H9 (cell line): ENCODE measurements around the gene RCN1. TPM values are rescaled to one million over a fixed set of nuclear protein-coding genes. Genes with fewer than 3 reads are reported as not detected.

ENCODE experiments used
- DNase-seq: peaks from one replicate; pipeline ENCODE4 v3.0.0-alpha.2; 2017
- H2AFZ ChIP-seq: one replicate; pipeline ENCODE4 v1.6.1; 2013; ENCODE audit warnings: mild to moderate bottlenecking, low read length, control low read depth, moderate library complexity
- H2AK5ac ChIP-seq: 2 replicates; pipeline ENCODE4 v1.6.1; 2013; ENCODE audit warnings: low read length, control low read depth, mixed read lengths; ENCODE audit not compliant: insufficient read length
- H2BK120ac ChIP-seq: one replicate; pipeline ENCODE4 v1.6.1; 2013; ENCODE audit warnings: low read depth, mild to moderate bottlenecking, low read length, control low read depth, inconsistent platforms; ENCODE audit not compliant: poor library complexity, severe bottlenecking
- H2BK12ac ChIP-seq: 2 replicates; pipeline ENCODE4 v1.6.1; 2013; ENCODE audit warnings: low read length, control low read depth, mixed read lengths, low read depth; ENCODE audit not compliant: insufficient read length
- H2BK15ac ChIP-seq: 2 replicates; pipeline ENCODE4 v1.6.1; 2013; ENCODE audit warnings: low read depth, low read length, control low read depth
- H2BK20ac ChIP-seq: one replicate; pipeline ENCODE4 v1.6.1; 2013; ENCODE audit warnings: low read depth, mild to moderate bottlenecking, low read length, control low read depth, inconsistent platforms; ENCODE audit not compliant: poor library complexity, severe bottlenecking
- H2BK5ac ChIP-seq: 2 replicates; pipeline ENCODE4 v1.6.1; 2013; ENCODE audit warnings: low read length, control low read depth, mixed read lengths; ENCODE audit not compliant: insufficient read length
- H3K14ac ChIP-seq: 2 replicates; pipeline ENCODE4 v1.6.1; 2013; ENCODE audit warnings: low read length, control low read depth; ENCODE audit not compliant: insufficient read depth
- H3K18ac ChIP-seq: 2 replicates; pipeline ENCODE4 v1.6.1; 2013; ENCODE audit warnings: low read depth, mild to moderate bottlenecking, mixed read lengths, low read length, control low read depth; ENCODE audit not compliant: insufficient read length
- H3K23ac ChIP-seq: 2 replicates; pipeline ENCODE4 v1.6.1; 2013; ENCODE audit warnings: low read length, control low read depth, mixed read lengths, low read depth; ENCODE audit not compliant: insufficient read length
- H3K23me2 ChIP-seq: 2 replicates; pipeline ENCODE4 v1.6.1; 2013; ENCODE audit warnings: low read depth, mild to moderate bottlenecking, mixed read lengths, low read length, control low read depth; ENCODE audit not compliant: insufficient read length, poor library complexity, severe bottlenecking
- H3K27ac ChIP-seq: 2 replicates; pipeline ENCODE4 v1.5.1; 2013; ENCODE audit warnings: low read length, control low read depth, mixed read lengths, low read depth; ENCODE audit not compliant: insufficient read length
- H3K27me3 ChIP-seq: 2 replicates; pipeline ENCODE4 v1.6.1; 2013; ENCODE audit warnings: low read length, control low read depth, inconsistent platforms; ENCODE audit not compliant: insufficient read depth
- H3K4ac ChIP-seq: 2 replicates; pipeline ENCODE4 v1.6.1; 2013; ENCODE audit warnings: low read depth, mild to moderate bottlenecking, control low read depth, inconsistent platforms, low read length, moderate library complexity
- H3K4me1 ChIP-seq: 2 replicates; pipeline ENCODE4 v1.6.1; 2013; ENCODE audit warnings: low read length, control low read depth, inconsistent platforms; ENCODE audit not compliant: insufficient read depth
- H3K4me2 ChIP-seq: 2 replicates; pipeline ENCODE4 v1.6.1; 2013; ENCODE audit warnings: low read length, control low read depth, mixed read lengths; ENCODE audit not compliant: insufficient read length, insufficient read depth
- H3K56ac ChIP-seq: 2 replicates; pipeline ENCODE4 v1.6.1; 2013; ENCODE audit warnings: low read depth, mild to moderate bottlenecking, mixed read lengths, low read length, control low read depth; ENCODE audit not compliant: insufficient read length
- H3K79me1 ChIP-seq: 2 replicates; pipeline ENCODE4 v1.6.1; 2013; ENCODE audit warnings: low read depth, mild to moderate bottlenecking, moderate library complexity, low read length, control low read depth, inconsistent platforms; ENCODE audit not compliant: insufficient read depth, poor library complexity, severe bottlenecking
- H3K79me2 ChIP-seq: 2 replicates; pipeline ENCODE4 v1.6.1; 2013; ENCODE audit warnings: low read length, control low read depth, inconsistent platforms; ENCODE audit not compliant: insufficient read depth
- H3K9ac ChIP-seq: 2 replicates; pipeline ENCODE4 v1.6.1; 2013; ENCODE audit warnings: low read length, control low read depth, mixed read lengths; ENCODE audit not compliant: insufficient read length; ENCODE audit errors: extremely low read depth
- H3K9me3 ChIP-seq: one replicate; pipeline ENCODE4 v1.6.1; 2013; ENCODE audit warnings: low read depth, low read length, inconsistent platforms; ENCODE audit not compliant: control insufficient read depth
- H3T11ph ChIP-seq: one replicate; pipeline ENCODE4 v1.6.1; 2013; ENCODE audit warnings: mild to moderate bottlenecking, low read length, control low read depth, inconsistent platforms
- H4K20me1 ChIP-seq: one replicate; pipeline ENCODE4 v1.6.1; 2013; ENCODE audit not compliant: control insufficient read depth, insufficient read length, insufficient read depth
- H4K5ac ChIP-seq: 2 replicates; pipeline ENCODE4 v1.6.1; 2013; ENCODE audit warnings: low read depth, mild to moderate bottlenecking, mixed read lengths, low read length, control low read depth; ENCODE audit not compliant: insufficient read length
- H4K8ac ChIP-seq: replicated peaks from 2 replicates; pipeline ENCODE4 v1.6.1; 2013; ENCODE audit warnings: low read length, control low read depth, mixed read lengths, low read depth; ENCODE audit not compliant: insufficient read length
- H4K91ac ChIP-seq: 2 replicates; pipeline ENCODE4 v1.6.1; 2013; ENCODE audit warnings: low read depth, mild to moderate bottlenecking, moderate library complexity, mixed read lengths, low read length, control low read depth; ENCODE audit not compliant: insufficient read length
- H3K27ac Mint-ChIP-seq, 3 experiments: 2 replicates in 2 of 3; 3 replicates in 1 of 3; pipeline ENCODE4 v1.8.0; 2020 to 2021; ENCODE audit warnings: mixed read lengths in 3 of 3, mild to moderate bottlenecking in 1 of 3, moderate library complexity in 1 of 3
- H3K27me3 Mint-ChIP-seq: 2 replicates; pipeline ENCODE4 v1.8.0; 2021; ENCODE audit warnings: low read depth, mild to moderate bottlenecking, moderate library complexity, mixed read lengths
- H3K36me3 Mint-ChIP-seq, 3 experiments: 2 replicates in 2 of 3; 3 replicates in 1 of 3; pipeline ENCODE4 v1.8.0; 2020 to 2021; ENCODE audit warnings: low read depth in 3 of 3, mixed read lengths in 3 of 3; ENCODE audit not compliant: insufficient read depth in 1 of 3
- H3K4me1 Mint-ChIP-seq, 2 experiments: 2 replicates each; pipeline ENCODE4 v1.8.0; 2020; ENCODE audit warnings: mixed read lengths in 2 of 2
- H3K4me3 Mint-ChIP-seq, 2 experiments: 2 replicates in 1 of 2; 3 replicates in 1 of 2; pipeline ENCODE4 v1.8.0; 2020 to 2021; ENCODE audit warnings: mild to moderate bottlenecking in 2 of 2, mixed read lengths in 2 of 2, moderate library complexity in 1 of 2
- H3K9me3 Mint-ChIP-seq, 2 experiments: 2 replicates in 1 of 2; 3 replicates in 1 of 2; pipeline ENCODE4 v1.8.0; 2020; ENCODE audit warnings: mild to moderate bottlenecking in 2 of 2, mixed read lengths in 2 of 2, moderate library complexity in 1 of 2
- WGBS: extraction: QIAGEN DNeasy Blood & Tissue Kit; methylation state at CpG from one replicate; pipeline ENCODE4 v1.1.7; 2013; ENCODE audit warnings: missing lambda C conversion rate, low lambda C conversion rate, mixed read lengths; ENCODE audit not compliant: insufficient read length; ENCODE audit errors: extremely low coverage; 5-methylcytosine and 5-hydroxymethylcytosine counted together
- total RNA-seq: library from RNA; stranded (reverse); gene quantifications from 2 replicates; pipeline ENCODE4 v1.2.1, GENCODE V29; 2021
- TF ChIP-seq, protein P1 (sequence below): fragments of 200-600 bp; sonication (generic); conservative IDR thresholded peaks from 3 replicates; pipeline ENCODE4 v1.8.0; 2021; ENCODE audit warnings: antibody characterized with exemption, mild to moderate bottlenecking

The RCN1 gene
- total RNA-seq, 1 experiment from 2014 or later = 109 TPM

DNA sequence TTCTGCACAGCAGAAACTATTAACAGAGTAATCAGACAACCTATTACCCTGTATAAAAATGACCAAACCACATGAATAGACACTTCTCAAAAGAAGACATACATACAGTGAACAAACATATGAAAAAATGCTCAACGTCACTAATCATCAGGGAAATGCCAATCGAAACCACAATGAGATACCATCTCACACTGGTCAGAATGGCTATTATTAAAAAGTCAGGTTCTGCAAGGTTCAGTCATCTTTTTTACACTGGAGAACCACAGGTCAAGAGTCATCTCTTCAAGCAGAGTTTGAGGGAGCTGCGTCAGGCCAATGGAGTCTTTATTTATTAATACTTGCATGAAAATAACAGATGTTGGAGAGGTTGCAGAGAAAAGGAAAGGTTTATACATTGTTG, 40.4 kb downstream of the RCN1 start:
- Histone ChIP-seq H3K4me2 (no peak overlapping the region), H2AK5ac (no peak overlapping the region), H4K20me1 (no peaks in the 10 kb centered on the region), H4K5ac (no peak overlapping the region), H2BK15ac (no peak overlapping the region), H3K23ac (no peak overlapping the region), H3K4ac (no peak overlapping the region), H4K91ac (no peak overlapping the region), H2AFZ (no peak overlapping the region), H3K23me2 (no peaks in the 10 kb centered on the region), H3T11ph (no peak overlapping the region), H3K14ac (no peak overlapping the region), H3K4me1 (no peaks in the 10 kb centered on the region), H3K9ac (no peak overlapping the region), H2BK120ac (no peak overlapping the region), H3K79me2 (no peaks in the 10 kb centered on the region), H2BK12ac (no peak overlapping the region), H3K27me3 (no peaks in the 10 kb centered on the region), H3K27ac (no peak overlapping the region), H4K8ac (no peak overlapping the region), H3K56ac (no peak overlapping the region), H2BK5ac (no peak overlapping the region), H3K18ac (no peak overlapping the region), H2BK20ac (no peak overlapping the region), H3K9me3 (no peaks in the 10 kb centered on the region), H3K79me1 (no peaks in the 10 kb centered on the region)
- no peak overlapping the region for H3K27ac Mint-ChIP-seq
- H3K27me3 Mint-ChIP-seq = peaks cover 14% of the 10 kb centered on the region
- no peaks in the 10 kb centered on the region for H3K4me1 Mint-ChIP-seq
- TF ChIP-seq, protein P1, sequence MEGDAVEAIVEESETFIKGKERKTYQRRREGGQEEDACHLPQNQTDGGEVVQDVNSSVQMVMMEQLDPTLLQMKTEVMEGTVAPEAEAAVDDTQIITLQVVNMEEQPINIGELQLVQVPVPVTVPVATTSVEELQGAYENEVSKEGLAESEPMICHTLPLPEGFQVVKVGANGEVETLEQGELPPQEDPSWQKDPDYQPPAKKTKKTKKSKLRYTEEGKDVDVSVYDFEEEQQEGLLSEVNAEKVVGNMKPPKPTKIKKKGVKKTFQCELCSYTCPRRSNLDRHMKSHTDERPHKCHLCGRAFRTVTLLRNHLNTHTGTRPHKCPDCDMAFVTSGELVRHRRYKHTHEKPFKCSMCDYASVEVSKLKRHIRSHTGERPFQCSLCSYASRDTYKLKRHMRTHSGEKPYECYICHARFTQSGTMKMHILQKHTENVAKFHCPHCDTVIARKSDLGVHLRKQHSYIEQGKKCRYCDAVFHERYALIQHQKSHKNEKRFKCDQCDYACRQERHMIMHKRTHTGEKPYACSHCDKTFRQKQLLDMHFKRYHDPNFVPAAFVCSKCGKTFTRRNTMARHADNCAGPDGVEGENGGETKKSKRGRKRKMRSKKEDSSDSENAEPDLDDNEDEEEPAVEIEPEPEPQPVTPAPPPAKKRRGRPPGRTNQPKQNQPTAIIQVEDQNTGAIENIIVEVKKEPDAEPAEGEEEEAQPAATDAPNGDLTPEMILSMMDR = no peak
- no peaks in the 10 kb centered on the region; a peak in 1 of 7 replicates for H3K36me3 Mint-ChIP-seq
- no peak for DNase-seq
- H3K9me3 Mint-ChIP-seq = peaks cover 0 to 3% of the 10 kb centered on the region in 2 experiments; a peak in 2 of 5 replicates
- no CpG with 5 or more reads among the region's 3 CpGs for WGBS
- no peak overlapping the region for H3K4me3 Mint-ChIP-seq
